IPS-11a (cell line): ENCODE results near the gene SBF2.

Experiments
- H3K4me3 ChIP-seq: one replicate; pipeline ENCODE4 v1.5.1; 2013; ENCODE audit warnings: low read depth, low read length, control low read depth

SBF2 gene

GRCh38 chr11:9735236-9735635 is 558.8 kb downstream of the SBF2 start:
- no peak overlapping the region for H3K4me3 ChIP-seq

GRCh38 chr11:9733212-9733611 is 560.8 kb downstream of the SBF2 start:
- H3K4me3 ChIP-seq = no peak overlapping the region

- no peak overlapping the region for H3K4me3 ChIP-seq
These were observed 561.6 kb downstream of the SBF2 start for GRCh38 chr11:9732453-9732852.

GRCh38 chr11:9731256-9731655 is 562.8 kb downstream of the SBF2 start:
- H3K4me3 ChIP-seq = no peak overlapping the region
